Esophagus squamous epithelium (tissue), 4 donors: Measurements from ENCODE around the gene MCOLN2.

ENCODE experiments used
- POLR2A ChIP-seq, 4 donors: fragments of 450-650 bp; IDR thresholded peaks; one replicate each; pipeline ENCODE4 v1.6.1; 2017; ENCODE audit warnings: antibody characterized with exemption in 4 of 4, mild to moderate bottlenecking in 4 of 4, moderate library complexity in 3 of 4
- TF ChIP-seq, protein P1 (sequence below), 6 experiments: fragments of 450-650 bp in 4 of 6; fragments of 200-600 bp in 2 of 6; sonication (generic) in 2 of 6; IDR thresholded peaks; one replicate each; pipeline ENCODE4 v1.5.1; 2016 to 2019; ENCODE audit warnings: antibody characterized with exemption in 6 of 6, mild to moderate bottlenecking in 4 of 6, moderate library complexity in 4 of 6

GRCh38 chr1:85042413-85042812, 45.5 kb upstream of the MCOLN2 start:
- no peak for TF ChIP-seq POLR2A (IDR thresholded peaks at IDR 0.05)
- TF ChIP-seq, protein P1, sequence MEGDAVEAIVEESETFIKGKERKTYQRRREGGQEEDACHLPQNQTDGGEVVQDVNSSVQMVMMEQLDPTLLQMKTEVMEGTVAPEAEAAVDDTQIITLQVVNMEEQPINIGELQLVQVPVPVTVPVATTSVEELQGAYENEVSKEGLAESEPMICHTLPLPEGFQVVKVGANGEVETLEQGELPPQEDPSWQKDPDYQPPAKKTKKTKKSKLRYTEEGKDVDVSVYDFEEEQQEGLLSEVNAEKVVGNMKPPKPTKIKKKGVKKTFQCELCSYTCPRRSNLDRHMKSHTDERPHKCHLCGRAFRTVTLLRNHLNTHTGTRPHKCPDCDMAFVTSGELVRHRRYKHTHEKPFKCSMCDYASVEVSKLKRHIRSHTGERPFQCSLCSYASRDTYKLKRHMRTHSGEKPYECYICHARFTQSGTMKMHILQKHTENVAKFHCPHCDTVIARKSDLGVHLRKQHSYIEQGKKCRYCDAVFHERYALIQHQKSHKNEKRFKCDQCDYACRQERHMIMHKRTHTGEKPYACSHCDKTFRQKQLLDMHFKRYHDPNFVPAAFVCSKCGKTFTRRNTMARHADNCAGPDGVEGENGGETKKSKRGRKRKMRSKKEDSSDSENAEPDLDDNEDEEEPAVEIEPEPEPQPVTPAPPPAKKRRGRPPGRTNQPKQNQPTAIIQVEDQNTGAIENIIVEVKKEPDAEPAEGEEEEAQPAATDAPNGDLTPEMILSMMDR (IDR thresholded peaks at IDR 0.05): no peak
